ENCODE data around the gene ANHX. TPM values are rescaled to one million over a fixed set of nuclear protein-coding genes. Genes with fewer than 3 reads are reported as not detected.

ANHX gene
- total RNA-seq, 1 experiment from 2014 or later: not detected

Small RNAs within 50 kb of the gene (small RNA-seq; reads per million reads assigned to genes)
- gene RF00019: not detected
- not detected for gene RNU6-717P

Other genes with a start within 250 kb of the ANHX start
- gene ZNF26, start 249.5 kb downstream of the ANHX start, total RNA-seq (2014; rRNA removed; shearing (Covaris generic); ENCODE audit: low replicate concordance): 12.7 and 15.5 TPM in 2 replicates
- gene ZNF84, start 198.4 kb downstream of the ANHX start, total RNA-seq (2014; rRNA removed; shearing (Covaris generic); ENCODE audit: low replicate concordance): 29.7 and 33.2 TPM in 2 replicates
- 11.0 and 29.0 TPM in 2 replicates for gene ZNF140, start 155.0 kb downstream of the ANHX start, total RNA-seq (2014; rRNA removed; shearing (Covaris generic); ENCODE audit: low replicate concordance)
- gene ZNF891, start 105.6 kb downstream of the ANHX start, total RNA-seq (2014; rRNA removed; shearing (Covaris generic); ENCODE audit: low replicate concordance): 4.0 and 5.4 TPM in 2 replicates
- gene ZNF10, start 105.2 kb downstream of the ANHX start, total RNA-seq (2014; rRNA removed; shearing (Covaris generic); ENCODE audit: low replicate concordance): 13.3 and 17.7 TPM in 2 replicates
- 10.7 and 12.3 TPM in 2 replicates for gene ZNF268, start 54.4 kb downstream of the ANHX start, total RNA-seq (2014; rRNA removed; shearing (Covaris generic); ENCODE audit: low replicate concordance)

Data from Karpas-422 (cell line).